Measurements from ENCODE around the gene PTPA.

The PTPA gene

DNA sequence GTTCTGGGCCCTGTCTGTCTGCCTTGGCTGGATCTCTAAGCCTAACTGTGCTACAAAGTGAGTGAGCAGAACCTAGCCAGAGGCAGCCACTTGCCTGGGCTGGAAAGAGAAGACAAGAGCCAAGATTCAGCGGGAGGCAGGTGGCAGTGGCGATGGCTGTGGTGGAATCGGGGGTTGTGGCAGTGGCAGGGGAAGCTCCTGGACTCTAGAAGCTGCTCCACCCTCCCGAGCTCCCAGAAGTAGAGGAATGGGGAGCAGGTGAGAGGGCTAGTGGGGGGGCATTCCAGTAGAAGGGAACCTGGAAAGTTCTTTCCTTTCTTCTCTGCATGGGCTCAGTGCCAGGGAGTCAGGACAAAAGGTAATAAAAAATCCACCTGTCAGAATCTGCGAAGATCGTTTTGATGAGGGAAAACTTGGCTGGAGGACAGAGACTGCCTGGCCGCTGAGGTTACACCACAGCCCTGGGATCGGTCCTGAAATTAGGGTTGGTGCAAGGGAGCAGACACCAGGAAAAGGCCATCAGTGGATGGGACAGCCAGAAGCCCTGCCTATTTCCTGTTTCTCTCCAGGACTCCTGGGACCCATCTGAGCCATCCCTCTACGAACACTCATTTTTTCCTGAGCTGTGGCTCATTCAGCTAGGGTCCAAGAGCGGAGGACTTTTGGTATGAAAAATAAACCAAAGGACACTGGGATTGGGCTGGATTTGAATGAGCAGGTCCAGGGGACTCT lies 2.2 kb upstream of the PTPA start:
- no peaks in the 10 kb centered on the region for H4K20me1 ChIP-seq (ENCODE audit: insufficient read depth, low read length)
- H3K4me3 ChIP-seq (ENCODE audit: low read length) = no peak overlapping the region
- no peaks in the 10 kb centered on the region for H3K9me3 ChIP-seq (replicated peaks; ENCODE audit: insufficient read depth, low read length)
- peaks cover 18% of the 10 kb centered on the region for H3K27me3 ChIP-seq (replicated peaks; ENCODE audit: insufficient read depth, low read length)
- H3F3A ChIP-seq (ENCODE audit: insufficient read depth, low read length) = no peaks in the 10 kb centered on the region
- DNase-seq = no peak
- H3K36me3 ChIP-seq (replicated peaks; ENCODE audit: insufficient read depth, low read length) = no peaks in the 10 kb centered on the region
- H2AFZ ChIP-seq (ENCODE audit: low read length) = no peak overlapping the region
- H3K9ac ChIP-seq (ENCODE audit: low read length) = no peak overlapping the region
- no peak overlapping the region for H3K27ac ChIP-seq (ENCODE audit: low read length)
- no peak overlapping the region for H3K4me2 ChIP-seq (ENCODE audit: low read depth, low read length)
- H3K79me2 ChIP-seq (ENCODE audit: low read length) = peaks cover 27% of the 10 kb centered on the region
- H3K9me2 ChIP-seq (replicated peaks; ENCODE audit: insufficient read depth, low read length) = no peaks in the 10 kb centered on the region
- no peaks in the 10 kb centered on the region for H3K4me1 ChIP-seq (ENCODE audit: low read length)
- TF ChIP-seq EZH2 (optimal IDR thresholded peaks at IDR 0.05; ENCODE audit: low read depth, low read length) = no peak
- TF ChIP-seq EZH2phosphoT487 (IDR thresholded peaks at IDR 0.05; ENCODE audit: low read length) = no peak
- TF ChIP-seq, protein P1, sequence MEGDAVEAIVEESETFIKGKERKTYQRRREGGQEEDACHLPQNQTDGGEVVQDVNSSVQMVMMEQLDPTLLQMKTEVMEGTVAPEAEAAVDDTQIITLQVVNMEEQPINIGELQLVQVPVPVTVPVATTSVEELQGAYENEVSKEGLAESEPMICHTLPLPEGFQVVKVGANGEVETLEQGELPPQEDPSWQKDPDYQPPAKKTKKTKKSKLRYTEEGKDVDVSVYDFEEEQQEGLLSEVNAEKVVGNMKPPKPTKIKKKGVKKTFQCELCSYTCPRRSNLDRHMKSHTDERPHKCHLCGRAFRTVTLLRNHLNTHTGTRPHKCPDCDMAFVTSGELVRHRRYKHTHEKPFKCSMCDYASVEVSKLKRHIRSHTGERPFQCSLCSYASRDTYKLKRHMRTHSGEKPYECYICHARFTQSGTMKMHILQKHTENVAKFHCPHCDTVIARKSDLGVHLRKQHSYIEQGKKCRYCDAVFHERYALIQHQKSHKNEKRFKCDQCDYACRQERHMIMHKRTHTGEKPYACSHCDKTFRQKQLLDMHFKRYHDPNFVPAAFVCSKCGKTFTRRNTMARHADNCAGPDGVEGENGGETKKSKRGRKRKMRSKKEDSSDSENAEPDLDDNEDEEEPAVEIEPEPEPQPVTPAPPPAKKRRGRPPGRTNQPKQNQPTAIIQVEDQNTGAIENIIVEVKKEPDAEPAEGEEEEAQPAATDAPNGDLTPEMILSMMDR (IDR thresholded peaks at IDR 0.05; ENCODE audit: low read length) = no peak

DNA sequence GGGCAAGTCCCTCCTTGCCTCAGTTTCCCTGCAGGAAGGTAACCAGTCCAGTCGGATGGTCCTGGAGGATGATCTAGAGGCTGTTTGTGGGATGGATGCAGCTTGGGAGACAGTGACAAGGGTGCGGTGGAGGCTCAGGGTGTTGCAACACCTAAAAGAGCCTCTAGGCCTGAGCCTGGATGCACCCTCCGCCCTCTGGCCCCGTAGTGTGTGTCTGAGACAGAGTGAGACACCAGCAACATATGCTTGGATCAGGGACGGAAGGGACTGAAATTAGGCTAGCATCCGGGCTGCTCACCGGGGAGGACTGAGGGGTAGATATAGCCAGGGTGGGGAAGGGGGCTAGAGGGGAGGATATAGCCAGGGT lies 1.7 kb upstream of the PTPA start:
- H3K27me3 ChIP-seq (replicated peaks; ENCODE audit: insufficient read depth, low read length) = peaks cover 18% of the 10 kb centered on the region
- no peak overlapping the region for H2AFZ ChIP-seq (ENCODE audit: low read length)
- no peak overlapping the region for H3K27ac ChIP-seq (ENCODE audit: low read length)
- no peak overlapping the region for H3K9ac ChIP-seq (ENCODE audit: low read length)
- TF ChIP-seq EZH2 (optimal IDR thresholded peaks at IDR 0.05; ENCODE audit: low read depth, low read length) (no peak), EZH2phosphoT487 (IDR thresholded peaks at IDR 0.05; ENCODE audit: low read length) (no peak)
- TF ChIP-seq, protein P1 (IDR thresholded peaks at IDR 0.05; ENCODE audit: low read length) = no peak
- H3K4me2 ChIP-seq (ENCODE audit: low read depth, low read length) = peak overlapping the region; percentile 77; the same call in 1 of the 2 replicates
- H3K36me3 ChIP-seq (replicated peaks; ENCODE audit: insufficient read depth, low read length) = no peaks in the 10 kb centered on the region
- no peaks in the 10 kb centered on the region for H3K4me1 ChIP-seq (ENCODE audit: low read length)
- DNase-seq = peak; percentile 16
- H3K79me2 ChIP-seq (ENCODE audit: low read length) = peaks cover 32% of the 10 kb centered on the region
- no peaks in the 10 kb centered on the region for H3F3A ChIP-seq (ENCODE audit: insufficient read depth, low read length)
- H3K9me2 ChIP-seq (replicated peaks; ENCODE audit: insufficient read depth, low read length) = no peaks in the 10 kb centered on the region
- H4K20me1 ChIP-seq (ENCODE audit: insufficient read depth, low read length) = no peaks in the 10 kb centered on the region
- H3K9me3 ChIP-seq (replicated peaks; ENCODE audit: insufficient read depth, low read length) = no peaks in the 10 kb centered on the region
- no peak overlapping the region for H3K4me3 ChIP-seq (ENCODE audit: low read length)

DNA sequence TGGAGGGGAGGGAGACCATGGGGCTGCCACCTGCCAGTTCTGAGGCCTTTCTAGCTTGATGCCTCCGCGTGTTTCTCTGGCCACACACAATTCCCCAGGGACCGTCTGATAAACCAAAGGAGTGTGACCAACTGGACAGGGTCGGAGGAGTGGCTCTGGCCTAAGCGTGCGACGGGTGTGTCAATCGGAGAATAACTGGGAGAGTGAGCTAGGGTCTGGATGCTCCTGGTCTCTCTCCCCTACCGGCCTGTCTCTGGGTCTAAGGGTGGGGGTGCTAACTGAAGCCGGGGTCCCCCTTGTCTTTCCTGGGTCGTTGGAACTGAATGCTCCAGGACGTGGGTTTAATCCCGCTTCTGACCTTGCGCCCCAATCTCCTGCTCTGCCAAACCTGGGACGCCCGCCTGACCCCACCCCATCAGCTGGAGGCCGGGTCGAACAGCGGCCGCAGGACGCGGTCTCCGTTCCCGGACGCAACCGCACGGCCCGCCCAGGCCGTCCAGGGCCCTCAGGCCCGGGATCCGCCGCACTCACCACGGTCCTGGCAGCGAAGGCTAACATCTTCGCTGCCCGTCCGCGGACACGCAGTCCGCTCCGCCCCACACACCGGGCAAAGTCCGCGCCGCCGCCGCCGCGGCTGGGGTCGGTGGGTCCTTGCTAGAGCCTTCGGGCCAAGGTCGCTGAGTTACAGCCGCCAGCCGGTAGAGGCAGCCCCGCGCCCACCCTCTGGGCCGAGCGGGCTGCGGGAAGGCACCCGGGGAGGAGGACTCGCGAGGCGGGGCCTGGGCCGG lies 1.1 kb upstream of the PTPA start:
- H4K20me1 ChIP-seq (ENCODE audit: insufficient read depth, low read length) = no peaks in the 10 kb centered on the region
- H3K4me3 ChIP-seq (ENCODE audit: low read length) = peak overlapping the region; percentile 78
- peak overlapping the region; percentile 99 for H2AFZ ChIP-seq (ENCODE audit: low read length)
- DNase-seq = no peak
- H3K27ac ChIP-seq (ENCODE audit: low read length) = no peak overlapping the region
- no peaks in the 10 kb centered on the region for H3K4me1 ChIP-seq (ENCODE audit: low read length)
- no peaks in the 10 kb centered on the region for H3K9me2 ChIP-seq (replicated peaks; ENCODE audit: insufficient read depth, low read length)
- peaks cover 18% of the 10 kb centered on the region for H3K27me3 ChIP-seq (replicated peaks; ENCODE audit: insufficient read depth, low read length)
- TF ChIP-seq EZH2phosphoT487 (IDR thresholded peaks at IDR 0.05; ENCODE audit: low read length) = no peak
- TF ChIP-seq, protein P1 (IDR thresholded peaks at IDR 0.05; ENCODE audit: low read length) = no peak
- TF ChIP-seq EZH2 (optimal IDR thresholded peaks at IDR 0.05; ENCODE audit: low read depth, low read length) = no peak
- H3K4me2 ChIP-seq (ENCODE audit: low read depth, low read length) = peak overlapping the region; percentile 77
- H3K9ac ChIP-seq (ENCODE audit: low read length) = peak overlapping the region; percentile 58
- H3K36me3 ChIP-seq (replicated peaks; ENCODE audit: insufficient read depth, low read length) = no peaks in the 10 kb centered on the region
- no peaks in the 10 kb centered on the region for H3K9me3 ChIP-seq (replicated peaks; ENCODE audit: insufficient read depth, low read length)
- peaks cover 38% of the 10 kb centered on the region for H3K79me2 ChIP-seq (ENCODE audit: low read length)
- no peaks in the 10 kb centered on the region for H3F3A ChIP-seq (ENCODE audit: insufficient read depth, low read length)
